ENCODE measurements around the gene NDC80.

- no peak for TF ChIP-seq POLR2A (IDR thresholded peaks at IDR 0.05; ENCODE audit: extremely low read depth, insufficient read length)
- TF ChIP-seq, protein P1, sequence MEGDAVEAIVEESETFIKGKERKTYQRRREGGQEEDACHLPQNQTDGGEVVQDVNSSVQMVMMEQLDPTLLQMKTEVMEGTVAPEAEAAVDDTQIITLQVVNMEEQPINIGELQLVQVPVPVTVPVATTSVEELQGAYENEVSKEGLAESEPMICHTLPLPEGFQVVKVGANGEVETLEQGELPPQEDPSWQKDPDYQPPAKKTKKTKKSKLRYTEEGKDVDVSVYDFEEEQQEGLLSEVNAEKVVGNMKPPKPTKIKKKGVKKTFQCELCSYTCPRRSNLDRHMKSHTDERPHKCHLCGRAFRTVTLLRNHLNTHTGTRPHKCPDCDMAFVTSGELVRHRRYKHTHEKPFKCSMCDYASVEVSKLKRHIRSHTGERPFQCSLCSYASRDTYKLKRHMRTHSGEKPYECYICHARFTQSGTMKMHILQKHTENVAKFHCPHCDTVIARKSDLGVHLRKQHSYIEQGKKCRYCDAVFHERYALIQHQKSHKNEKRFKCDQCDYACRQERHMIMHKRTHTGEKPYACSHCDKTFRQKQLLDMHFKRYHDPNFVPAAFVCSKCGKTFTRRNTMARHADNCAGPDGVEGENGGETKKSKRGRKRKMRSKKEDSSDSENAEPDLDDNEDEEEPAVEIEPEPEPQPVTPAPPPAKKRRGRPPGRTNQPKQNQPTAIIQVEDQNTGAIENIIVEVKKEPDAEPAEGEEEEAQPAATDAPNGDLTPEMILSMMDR (IDR thresholded peaks at IDR 0.05; ENCODE audit: low read depth, low read length), result no peak
- no peak for TF ChIP-seq MYC (IDR thresholded peaks at IDR 0.05; ENCODE audit: low read depth, low read length)
- TF ChIP-seq, protein P2, sequence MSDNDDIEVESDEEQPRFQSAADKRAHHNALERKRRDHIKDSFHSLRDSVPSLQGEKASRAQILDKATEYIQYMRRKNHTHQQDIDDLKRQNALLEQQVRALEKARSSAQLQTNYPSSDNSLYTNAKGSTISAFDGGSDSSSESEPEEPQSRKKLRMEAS (IDR thresholded peaks at IDR 0.05; ENCODE audit: low read depth, low read length), result no peak
These were observed 73.2 kb downstream of the NDC80 start for GRCh38 chr18:2644535-2644934.

Measured in NB4 (cell line).